Measurements from ENCODE around the gene XPR1. TPM values are rescaled to one million over a fixed set of nuclear protein-coding genes. Genes with fewer than 3 reads are reported as not detected.
A peak's percentile ranks its signal among the peaks of the same experiment; 100 is the strongest.

Gene XPR1
- 66.2 TPM for total RNA-seq

- peak; percentile 99 for DNase-seq (ENCODE audit: low spot score)
Measured at GRCh38 chr1:180631766-180632325, at the start of gene XPR1. XPR1 (plus strand) TSS chr1:180632022; CDS start chr1:180632202, 180 bp downstream.

GRCh38 chr1:180584869-180585268 lies 47.0 kb upstream of the XPR1 start:
- DNase-seq (ENCODE audit: low spot score) = no peak

GRCh38 chr1:180585994-180586359 lies 45.8 kb upstream of the XPR1 start:
- no peak for DNase-seq (ENCODE audit: low spot score)

- peak; percentile 69 for DNase-seq (ENCODE audit: low spot score)
Measured at GRCh38 chr1:180586671-180587155, 45.1 kb upstream of the XPR1 start.

GRCh38 chr1:180588121-180588520 lies 43.7 kb upstream of the XPR1 start:
- no peak for DNase-seq (ENCODE audit: low spot score)

- no peak for DNase-seq (ENCODE audit: low spot score)
Measured at GRCh38 chr1:180590889-180591288, 40.9 kb upstream of the XPR1 start.

GRCh38 chr1:180593382-180593781 lies 38.4 kb upstream of the XPR1 start:
- no peak for DNase-seq (ENCODE audit: low spot score)

- DNase-seq (ENCODE audit: low spot score) = no peak
Measured at GRCh38 chr1:180594723-180595122, 37.1 kb upstream of the XPR1 start.

- DNase-seq (ENCODE audit: low spot score) = no peak
Measured at GRCh38 chr1:180595966-180596365, 35.9 kb upstream of the XPR1 start.

- no peak for DNase-seq (ENCODE audit: low spot score)
Measured at GRCh38 chr1:180597520-180597919, 34.3 kb upstream of the XPR1 start.

GRCh38 chr1:180598333-180598974 lies 33.4 kb upstream of the XPR1 start:
- DNase-seq (ENCODE audit: low spot score) = no peak

- no peak for DNase-seq (ENCODE audit: low spot score)
Measured at GRCh38 chr1:180600343-180600742, 31.5 kb upstream of the XPR1 start.

- no peak for DNase-seq (ENCODE audit: low spot score)
Measured at GRCh38 chr1:180601512-180601911, 30.3 kb upstream of the XPR1 start.

- no peak for DNase-seq (ENCODE audit: low spot score)
Measured at GRCh38 chr1:180603223-180603849, 28.5 kb upstream of the XPR1 start.

GRCh38 chr1:180603850-180604226 lies 28.0 kb upstream of the XPR1 start:
- DNase-seq (ENCODE audit: low spot score) = no peak

- DNase-seq (ENCODE audit: low spot score) = no peak
Measured at GRCh38 chr1:180606155-180606554, 25.7 kb upstream of the XPR1 start.

- no peak for DNase-seq (ENCODE audit: low spot score)
Measured at GRCh38 chr1:180609643-180610555, 21.9 kb upstream of the XPR1 start.

GRCh38 chr1:180610556-180611015 lies 21.2 kb upstream of the XPR1 start:
- no peak for DNase-seq (ENCODE audit: low spot score)

GRCh38 chr1:180611016-180611930 lies 20.5 kb upstream of the XPR1 start:
- no peak for DNase-seq (ENCODE audit: low spot score)

- DNase-seq (ENCODE audit: low spot score) = no peak
Measured at GRCh38 chr1:180612632-180613031, 19.2 kb upstream of the XPR1 start.

GRCh38 chr1:180614730-180615129 lies 17.1 kb upstream of the XPR1 start:
- DNase-seq (ENCODE audit: low spot score) = no peak

Data from ureter (tissue), 1 donor.